Activated T-cell treated with anti-CD3 and anti-CD28 coated beads, Interleukin-2, amount 50 U/mL, for 24 hours (primary cell): ENCODE results near the gene LARGE2.
"Not testable (repeated sequence)": the region's sequence is repeated elsewhere in the genome, so short reads cannot be mapped to it uniquely, and the experiment has no call there.

Experiments used
- DNase-seq: peaks from one replicate; pipeline ENCODE4 v3.0.0-alpha.2; 2020
- H3K27ac Mint-ChIP-seq: 2 replicates; pipeline ENCODE4 v1.8.0; 2020; ENCODE audit warnings: mild to moderate bottlenecking, mixed read lengths
- H3K27me3 Mint-ChIP-seq: 2 replicates; pipeline ENCODE4 v1.8.0; 2020; ENCODE audit warnings: mixed read lengths
- H3K36me3 Mint-ChIP-seq: 2 replicates; pipeline ENCODE4 v1.8.0; 2020; ENCODE audit warnings: low read depth, mixed read lengths
- H3K4me1 Mint-ChIP-seq: 2 replicates; pipeline ENCODE4 v1.8.0; 2020; ENCODE audit warnings: low read depth, mixed read lengths
- H3K4me3 Mint-ChIP-seq: 2 replicates; pipeline ENCODE4 v1.8.0; 2020; ENCODE audit warnings: mild to moderate bottlenecking, moderate library complexity, mixed read lengths
- H3K9me3 Mint-ChIP-seq: 2 replicates; pipeline ENCODE4 v1.8.0; 2020; ENCODE audit warnings: mixed read lengths

LARGE2 gene

GRCh38 chr11:45902452-45903380, 19.7 kb upstream of the LARGE2 start:
- no peak overlapping the region for H3K27ac Mint-ChIP-seq
- H3K27me3 Mint-ChIP-seq: peaks cover 23% of the 10 kb centered on the region
- H3K4me1 Mint-ChIP-seq: peaks cover 11% of the 10 kb centered on the region
- H3K36me3 Mint-ChIP-seq: no peaks in the 10 kb centered on the region
- no peak overlapping the region for H3K4me3 Mint-ChIP-seq
- DNase-seq: no peak
- H3K9me3 Mint-ChIP-seq: no peaks in the 10 kb centered on the region

- Mint-ChIP-seq H3K4me3 (no peak overlapping the region), H3K27me3 (peaks cover 10% of the 10 kb centered on the region), H3K27ac (no peak overlapping the region), H3K4me1 (peaks cover 10% of the 10 kb centered on the region), H3K9me3 (no peaks in the 10 kb centered on the region), H3K36me3 (peaks cover under 1% of the 10 kb centered on the region)
- no peak for DNase-seq
Measured at GRCh38 chr11:45904309-45904915, 18.0 kb upstream of the LARGE2 start.

GRCh38 chr11:45905095-45905494, 17.4 kb upstream of the LARGE2 start:
- no peak for DNase-seq
- Mint-ChIP-seq H3K4me3 (no peak overlapping the region), H3K27ac (no peak overlapping the region), H3K27me3 (peaks cover 10% of the 10 kb centered on the region), H3K9me3 (no peaks in the 10 kb centered on the region), H3K36me3 (peaks cover 8% of the 10 kb centered on the region), H3K4me1 (peaks cover 10% of the 10 kb centered on the region)

GRCh38 chr11:45905576-45905975, 16.9 kb upstream of the LARGE2 start:
- not testable (repeated sequence) for DNase-seq, H3K27me3 Mint-ChIP-seq, H3K4me1 Mint-ChIP-seq, H3K9me3 Mint-ChIP-seq, H3K27ac Mint-ChIP-seq, H3K4me3 Mint-ChIP-seq
- peaks cover 12% of the 10 kb centered on the region for H3K36me3 Mint-ChIP-seq

- Mint-ChIP-seq H3K4me3 (no peak overlapping the region), H3K4me1 (peaks cover 5% of the 10 kb centered on the region), H3K36me3 (peaks cover 19% of the 10 kb centered on the region), H3K27ac (no peak overlapping the region), H3K27me3 (peaks cover under 1% of the 10 kb centered on the region), H3K9me3 (no peaks in the 10 kb centered on the region)
- DNase-seq: no peak
Measured at GRCh38 chr11:45906096-45906682, 16.3 kb upstream of the LARGE2 start.

GRCh38 chr11:45906965-45907611, 15.4 kb upstream of the LARGE2 start, which contains the start of gene FREY1:
Gene FREY1 (minus strand): TSS chr11:45907271. CDS start chr11:45907245, 26 bp downstream.
- H3K9me3 Mint-ChIP-seq: no peaks in the 10 kb centered on the region
- H3K36me3 Mint-ChIP-seq: peaks cover 25% of the 10 kb centered on the region
- H3K27ac Mint-ChIP-seq: no peak within 1 kb of the TSS
- DNase-seq: no peak
- H3K27me3 Mint-ChIP-seq: no peaks in the 10 kb centered on the region
- no peak within 1 kb of the TSS for H3K4me3 Mint-ChIP-seq
- H3K4me1 Mint-ChIP-seq: peaks cover 5% of the 10 kb centered on the region

GRCh38 chr11:45907911-45908370, 14.5 kb upstream of the LARGE2 start:
- Mint-ChIP-seq H3K36me3 (peaks cover 26% of the 10 kb centered on the region), H3K9me3 (no peaks in the 10 kb centered on the region), H3K4me1 (peaks cover 5% of the 10 kb centered on the region), H3K27ac (no peak overlapping the region), H3K27me3 (no peaks in the 10 kb centered on the region), H3K4me3 (no peak overlapping the region)
- DNase-seq: no peak

- DNase-seq: no peak
- Mint-ChIP-seq H3K4me1 (peaks cover 7% of the 10 kb centered on the region), H3K27ac (no peak overlapping the region), H3K27me3 (no peaks in the 10 kb centered on the region), H3K36me3 (peaks cover 45% of the 10 kb centered on the region), H3K4me3 (no peak overlapping the region), H3K9me3 (no peaks in the 10 kb centered on the region)
Measured at GRCh38 chr11:45909594-45910475, 12.6 kb upstream of the LARGE2 start.

- no peak overlapping the region for H3K27ac Mint-ChIP-seq
- no peaks in the 10 kb centered on the region for H3K9me3 Mint-ChIP-seq
- no peak overlapping the region for H3K4me3 Mint-ChIP-seq
- H3K4me1 Mint-ChIP-seq: peaks cover 11% of the 10 kb centered on the region
- H3K27me3 Mint-ChIP-seq: no peaks in the 10 kb centered on the region
- H3K36me3 Mint-ChIP-seq: peaks cover 53% of the 10 kb centered on the region
- no peak for DNase-seq
Measured at GRCh38 chr11:45910623-45911022, 11.8 kb upstream of the LARGE2 start.

- Mint-ChIP-seq H3K27ac (no peak overlapping the region), H3K27me3 (no peaks in the 10 kb centered on the region), H3K9me3 (no peaks in the 10 kb centered on the region), H3K36me3 (peaks cover 70% of the 10 kb centered on the region), H3K4me1 (peaks cover 21% of the 10 kb centered on the region), H3K4me3 (no peak overlapping the region)
- DNase-seq: no peak
Measured at GRCh38 chr11:45913514-45913913, 8.9 kb upstream of the LARGE2 start.

GRCh38 chr11:45913942-45914635, 8.4 kb upstream of the LARGE2 start:
- H3K27ac Mint-ChIP-seq: no peak overlapping the region
- peaks cover 72% of the 10 kb centered on the region for H3K36me3 Mint-ChIP-seq
- H3K9me3 Mint-ChIP-seq: no peaks in the 10 kb centered on the region
- H3K4me3 Mint-ChIP-seq: no peak overlapping the region
- H3K27me3 Mint-ChIP-seq: no peaks in the 10 kb centered on the region
- DNase-seq: no peak
- H3K4me1 Mint-ChIP-seq: peaks cover 26% of the 10 kb centered on the region

- DNase-seq: no peak
- H3K27me3 Mint-ChIP-seq: no peaks in the 10 kb centered on the region
- H3K4me1 Mint-ChIP-seq: peaks cover 32% of the 10 kb centered on the region
- H3K4me3 Mint-ChIP-seq: no peak overlapping the region
- peak overlapping the region; percentile 90 for H3K27ac Mint-ChIP-seq
- no peaks in the 10 kb centered on the region for H3K9me3 Mint-ChIP-seq
- peaks cover 60% of the 10 kb centered on the region for H3K36me3 Mint-ChIP-seq
Measured at GRCh38 chr11:45915446-45915845, 7.0 kb upstream of the LARGE2 start.

GRCh38 chr11:45917286-45917622, 5.2 kb upstream of the LARGE2 start:
- peak overlapping the region; percentile 90 for H3K4me3 Mint-ChIP-seq
- H3K36me3 Mint-ChIP-seq: peaks cover 46% of the 10 kb centered on the region
- no peak for DNase-seq
- H3K27ac Mint-ChIP-seq: peak overlapping the region; percentile 99
- H3K27me3 Mint-ChIP-seq: peaks cover 5% of the 10 kb centered on the region
- peaks cover 36% of the 10 kb centered on the region for H3K4me1 Mint-ChIP-seq
- no peaks in the 10 kb centered on the region for H3K9me3 Mint-ChIP-seq
